ENCODE data around the gene LRRC32.
"Not testable (repeated sequence)": the region's sequence is repeated elsewhere in the genome, so short reads cannot be mapped to it uniquely, and the experiment has no call there.

Gene LRRC32

DNA sequence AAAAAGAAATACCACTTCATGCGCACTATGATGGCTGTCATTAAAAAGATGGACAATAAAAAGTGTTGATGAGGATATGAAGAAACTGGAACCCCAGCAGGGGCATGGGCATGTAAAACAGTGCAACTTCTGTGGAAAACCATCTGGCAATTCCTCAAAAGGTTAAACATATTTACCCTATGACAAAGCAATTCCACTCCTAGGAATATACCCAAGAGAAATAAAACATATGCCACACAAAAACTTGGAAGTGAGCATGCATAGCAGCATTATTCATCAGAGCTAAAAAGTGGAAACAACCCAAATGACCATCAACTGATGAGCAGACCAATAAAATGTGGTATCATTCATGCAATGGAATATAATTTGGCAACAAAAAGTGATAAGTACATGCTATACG is 50.1 kb downstream of the LRRC32 start:
- H3K36me3 Mint-ChIP-seq (ENCODE audit: low read depth) = peaks cover 4% of the 10 kb centered on the region
- TF ChIP-seq, protein P1, sequence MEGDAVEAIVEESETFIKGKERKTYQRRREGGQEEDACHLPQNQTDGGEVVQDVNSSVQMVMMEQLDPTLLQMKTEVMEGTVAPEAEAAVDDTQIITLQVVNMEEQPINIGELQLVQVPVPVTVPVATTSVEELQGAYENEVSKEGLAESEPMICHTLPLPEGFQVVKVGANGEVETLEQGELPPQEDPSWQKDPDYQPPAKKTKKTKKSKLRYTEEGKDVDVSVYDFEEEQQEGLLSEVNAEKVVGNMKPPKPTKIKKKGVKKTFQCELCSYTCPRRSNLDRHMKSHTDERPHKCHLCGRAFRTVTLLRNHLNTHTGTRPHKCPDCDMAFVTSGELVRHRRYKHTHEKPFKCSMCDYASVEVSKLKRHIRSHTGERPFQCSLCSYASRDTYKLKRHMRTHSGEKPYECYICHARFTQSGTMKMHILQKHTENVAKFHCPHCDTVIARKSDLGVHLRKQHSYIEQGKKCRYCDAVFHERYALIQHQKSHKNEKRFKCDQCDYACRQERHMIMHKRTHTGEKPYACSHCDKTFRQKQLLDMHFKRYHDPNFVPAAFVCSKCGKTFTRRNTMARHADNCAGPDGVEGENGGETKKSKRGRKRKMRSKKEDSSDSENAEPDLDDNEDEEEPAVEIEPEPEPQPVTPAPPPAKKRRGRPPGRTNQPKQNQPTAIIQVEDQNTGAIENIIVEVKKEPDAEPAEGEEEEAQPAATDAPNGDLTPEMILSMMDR (IDR thresholded peaks at IDR 0.05; ENCODE audit: unreplicated experiment in 3 of 3) = no peak
- H3K27ac Mint-ChIP-seq = peak overlapping the region in 2 of 3 experiments; percentile 38 to 82
- no peak overlapping the region for H3K4me3 Mint-ChIP-seq
- peaks cover 13% of the 10 kb centered on the region for H3K9me3 Mint-ChIP-seq
- H3K4me1 Mint-ChIP-seq = peaks cover 38% of the 10 kb centered on the region
- H3K27me3 Mint-ChIP-seq (ENCODE audit: low read depth) = peaks cover 11% of the 10 kb centered on the region

DNA sequence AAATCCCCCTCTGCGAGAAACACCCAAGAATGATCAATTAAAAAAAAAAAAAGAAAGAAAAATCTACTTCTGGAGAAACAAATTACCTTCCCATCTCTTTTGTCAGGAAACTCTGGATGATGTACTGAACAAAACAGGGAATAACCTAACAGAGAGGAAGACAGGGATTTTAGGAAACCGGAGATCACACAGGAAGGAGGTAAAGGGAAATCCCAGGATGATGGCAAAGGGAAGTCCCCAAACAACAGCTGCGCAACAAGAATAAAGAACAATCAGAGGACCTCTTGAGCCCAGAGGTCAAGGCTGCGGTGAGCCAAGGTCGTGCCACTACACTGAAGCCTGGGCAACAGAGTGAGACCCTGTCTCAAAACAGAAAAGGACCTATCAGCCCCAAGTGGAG is 50.7 kb downstream of the LRRC32 start:
- H3K36me3 Mint-ChIP-seq (ENCODE audit: low read depth); H3K4me3 Mint-ChIP-seq; H3K27ac Mint-ChIP-seq: not testable (repeated sequence)
- Mint-ChIP-seq H3K9me3 (peaks cover 11% of the 10 kb centered on the region), H3K4me1 (peaks cover 40% of the 10 kb centered on the region), H3K27me3 (ENCODE audit: low read depth) (peaks cover 11% of the 10 kb centered on the region)

DNA sequence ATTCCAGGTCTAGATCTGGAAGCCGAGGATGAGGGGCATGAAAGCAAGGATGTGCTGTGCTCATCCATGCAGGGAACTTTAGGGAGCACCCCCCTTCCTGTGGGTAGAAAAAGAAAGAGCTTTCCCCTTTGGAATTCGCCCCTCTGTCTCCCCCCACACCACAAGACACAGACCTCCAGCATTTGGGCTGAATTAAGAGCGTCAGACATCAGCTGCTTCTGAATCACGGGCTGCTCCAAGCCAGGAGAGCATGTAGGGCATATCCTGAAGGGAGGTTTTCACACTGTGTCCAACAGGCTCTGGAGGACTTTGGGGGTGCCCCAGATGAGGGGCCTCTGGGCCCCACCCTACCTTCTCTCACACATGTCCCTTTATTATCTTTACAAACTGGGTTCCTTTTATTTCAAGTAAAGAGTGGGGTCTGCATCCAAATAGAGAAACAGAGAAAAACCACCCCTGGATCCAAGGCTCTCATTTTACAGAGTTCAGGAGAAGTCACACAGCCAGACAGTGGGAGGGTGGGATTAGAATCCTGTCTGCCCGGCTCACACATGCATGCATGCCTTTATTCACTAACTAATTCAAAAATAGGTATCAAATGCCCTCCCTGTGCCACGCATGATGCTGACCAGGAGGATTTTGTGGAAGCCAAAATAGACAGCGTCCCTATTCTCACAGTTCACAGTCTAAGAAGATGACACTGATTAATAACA is 52.8 kb downstream of the LRRC32 start:
- Mint-ChIP-seq H3K4me1 (peaks cover 40% of the 10 kb centered on the region), H3K27me3 (ENCODE audit: low read depth) (peaks cover 11% of the 10 kb centered on the region), H3K4me3 (peak overlapping the region in 1 of 3 experiments; percentile 39), H3K9me3 (peaks cover 11% of the 10 kb centered on the region), H3K27ac (peak overlapping the region in 2 of 3 experiments; percentile 63 to 86), H3K36me3 (ENCODE audit: low read depth) (peaks cover 4% of the 10 kb centered on the region)
- TF ChIP-seq, protein P1 (IDR thresholded peaks at IDR 0.05; ENCODE audit: unreplicated experiment in 3 of 3) = no peak

DNA sequence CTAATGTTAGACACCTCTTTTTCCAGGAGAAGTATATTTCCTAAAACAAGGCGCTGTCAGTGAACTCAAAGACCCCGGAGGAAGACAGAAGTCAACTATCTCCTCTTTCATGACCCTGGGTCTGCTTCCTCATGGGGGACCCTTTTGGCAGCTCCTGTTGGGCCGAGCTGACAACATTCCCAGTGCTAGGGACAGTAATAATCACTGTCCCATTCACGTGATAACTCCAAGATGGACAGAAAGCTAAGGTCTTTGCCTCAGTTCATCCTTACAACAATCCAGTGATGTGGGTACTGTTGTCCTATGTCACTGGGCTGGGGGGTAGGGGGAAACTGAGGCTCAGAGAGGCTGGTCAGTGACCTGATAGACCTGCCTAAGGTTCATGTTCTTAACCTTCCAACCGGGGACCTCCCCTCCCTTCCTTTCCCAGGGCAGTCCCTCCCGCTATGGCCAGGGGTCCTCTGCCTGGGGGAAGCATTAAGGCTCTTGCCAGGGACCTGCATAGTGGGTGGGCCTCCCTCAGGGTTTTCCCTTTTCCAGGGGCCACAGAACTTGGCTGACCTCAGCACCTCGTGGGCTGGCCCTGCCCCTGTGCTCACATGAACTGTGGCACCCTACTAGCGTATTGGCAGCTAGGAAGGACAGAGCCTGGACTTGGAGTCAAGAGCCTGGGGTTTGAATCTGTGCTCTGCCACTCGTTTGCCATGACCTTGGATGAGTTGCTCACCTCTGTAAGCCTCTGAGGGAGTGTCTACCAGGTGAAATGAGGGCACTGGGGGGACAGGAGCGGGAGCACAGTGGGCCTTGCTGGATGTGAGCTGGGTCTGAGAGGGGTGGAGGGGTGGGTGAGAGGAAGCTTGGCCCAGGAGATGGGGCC is 53.6 kb downstream of the LRRC32 start:
- Mint-ChIP-seq H3K4me3 (no peak overlapping the region), H3K9me3 (peaks cover 11% of the 10 kb centered on the region), H3K4me1 (peaks cover 40% of the 10 kb centered on the region), H3K27ac (peak overlapping the region in 2 of 3 experiments; percentile 73 to 86), H3K27me3 (ENCODE audit: low read depth) (peaks cover 7% of the 10 kb centered on the region), H3K36me3 (ENCODE audit: low read depth) (peaks cover 4% of the 10 kb centered on the region)
- TF ChIP-seq, protein P1 (IDR thresholded peaks at IDR 0.05; ENCODE audit: unreplicated experiment in 3 of 3) = no peak

DNA sequence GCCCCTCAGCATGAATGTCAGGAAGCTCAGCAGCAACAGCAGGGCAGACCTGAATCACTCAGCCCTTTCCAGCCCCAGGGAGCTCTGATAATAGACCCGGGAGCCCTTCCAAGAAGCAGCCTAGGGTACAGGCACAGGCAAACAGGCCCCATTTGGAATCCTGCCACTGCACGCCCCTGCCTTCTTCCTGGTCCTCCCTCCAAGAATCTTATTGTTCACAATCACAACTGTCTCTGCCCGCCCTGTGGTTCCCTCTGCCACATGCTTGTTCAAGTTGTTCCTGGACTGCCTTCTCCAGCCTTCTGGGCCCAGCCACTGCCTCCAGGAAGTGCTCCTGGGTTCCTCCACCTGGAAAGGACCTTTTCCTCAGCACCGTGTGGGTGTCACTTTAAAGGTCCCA is 54.6 kb downstream of the LRRC32 start:
- TF ChIP-seq, protein P1 (IDR thresholded peaks at IDR 0.05; ENCODE audit: unreplicated experiment in 3 of 3) = no peak

DNA sequence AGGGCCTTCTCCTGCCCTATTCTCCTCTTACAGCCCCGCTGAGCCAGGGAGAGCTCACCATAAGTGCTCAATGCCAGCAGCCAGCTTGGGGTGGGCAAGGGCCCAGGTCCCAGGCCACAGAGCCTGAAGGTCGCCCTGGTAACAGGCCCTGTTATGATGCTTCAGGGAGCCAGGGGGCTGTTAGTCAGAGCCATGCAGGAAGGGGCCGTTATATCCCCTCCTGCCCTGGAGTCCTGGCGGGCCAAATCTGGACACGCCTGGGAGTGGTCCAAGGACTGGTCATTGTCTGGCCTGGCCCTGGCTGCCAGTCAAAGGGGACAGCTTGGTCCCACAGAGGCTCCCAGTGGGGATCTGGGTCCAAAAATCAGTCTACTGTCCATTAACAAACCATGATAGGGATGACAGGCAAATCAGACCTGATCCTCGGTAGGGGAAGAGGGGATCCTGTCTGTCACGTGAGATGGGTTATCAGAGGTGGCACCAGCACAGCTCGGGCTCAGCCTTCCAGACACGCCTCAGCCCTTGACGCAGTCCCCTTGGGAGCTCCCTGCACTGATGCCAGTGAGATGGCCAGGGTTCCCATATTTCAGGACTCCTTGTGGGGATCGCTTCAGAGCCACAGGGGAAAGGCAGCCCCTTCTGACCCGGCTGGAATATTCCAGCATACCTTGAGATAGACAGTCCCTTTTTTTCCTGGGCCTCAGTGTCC is 55.9 kb downstream of the LRRC32 start:
- H3K9me3 Mint-ChIP-seq = peaks cover 11% of the 10 kb centered on the region
- no peak overlapping the region for H3K4me3 Mint-ChIP-seq
- H3K36me3 Mint-ChIP-seq (ENCODE audit: low read depth) = peaks cover 4% of the 10 kb centered on the region
- H3K27me3 Mint-ChIP-seq (ENCODE audit: low read depth) = peaks cover 7% of the 10 kb centered on the region
- peaks cover 43% of the 10 kb centered on the region for H3K4me1 Mint-ChIP-seq
- TF ChIP-seq, protein P1 (IDR thresholded peaks at IDR 0.05; ENCODE audit: unreplicated experiment in 3 of 3) = no peak
- H3K27ac Mint-ChIP-seq = no peak overlapping the region

More for the DNA sequence above, 54.6 kb downstream of the LRRC32 start:
- Mint-ChIP-seq H3K9me3 (peaks cover 11% of the 10 kb centered on the region), H3K27ac (peak overlapping the region in 2 of 3 experiments; percentile 76 to 86), H3K4me1 (peaks cover 46% of the 10 kb centered on the region), H3K36me3 (ENCODE audit: low read depth) (peaks cover 4% of the 10 kb centered on the region), H3K27me3 (ENCODE audit: low read depth) (peaks cover 7% of the 10 kb centered on the region), H3K4me3 (no peak overlapping the region)

Data from nephron (organoid).